ENCODE data around the gene SPOCK1. TPM values are rescaled to one million over a fixed set of nuclear protein-coding genes. Genes with fewer than 3 reads are reported as not detected.

SPOCK1 gene
- total RNA-seq, 1 experiment from 2014 or later: 0.27 TPM

GRCh38 chr5:137328463-137328862 is 170.7 kb downstream of the SPOCK1 start:
- Histone ChIP-seq H3K36me3 (ENCODE audit: control insufficient read depth in 1 of 2, insufficient read depth in 2 of 2, low read length in 2 of 2) (no peaks in the 10 kb centered on the region), H3K9ac (ENCODE audit: low read length) (no peak overlapping the region), H3K27ac (ENCODE audit: low read depth, low read length) (no peak overlapping the region), H2AFZ (ENCODE audit: low read depth, low read length, poor library complexity, severe bottlenecking) (no peak overlapping the region), H3K79me2 (ENCODE audit: insufficient read depth, low read length) (no peaks in the 10 kb centered on the region), H3K9me2 (ENCODE audit: insufficient read depth) (no peaks in the 10 kb centered on the region), H3K9me3 (ENCODE audit: control insufficient read depth in 1 of 2, insufficient read depth in 1 of 2, low read depth in 1 of 2, low read length in 2 of 2) (no peaks in the 10 kb centered on the region), H3K4me1 (ENCODE audit: control insufficient read depth in 1 of 2, insufficient read depth in 2 of 2, low read length in 2 of 2) (no peaks in the 10 kb centered on the region), H3K27me3 (ENCODE audit: insufficient read depth, low read length) (peaks cover 64% of the 10 kb centered on the region), H3K4me3 (replicated peaks in 1 of 2; ENCODE audit: low read depth in 1 of 2, low read length in 2 of 2) (no peak overlapping the region), H3K4me2 (ENCODE audit: low read length) (no peak overlapping the region), H4K20me1 (ENCODE audit: insufficient read depth) (no peaks in the 10 kb centered on the region)
- CTCF ChIA-PET: no interaction called here
- POLR2A ChIA-PET: no interaction called here
- intact Hi-C loops (cut with micrococcal nuclease): no loop called here
- TF ChIP-seq YY1 (IDR thresholded peaks at IDR 0.05; ENCODE audit: extremely low read depth, insufficient replicate concordance, low read depth, low read length) (no peak), EZH2phosphoT487 (IDR thresholded peaks at IDR 0.05; ENCODE audit: borderline replicate concordance) (no peak)
- no TSS peak for BruUV-seq (replicated peaks)
- DNase-seq (ENCODE audit: low read depth, low spot score): no peak
- RAD21 ChIA-PET (ENCODE audit: low non-redundant PET in 1 of 2, low total read pairs in 2 of 2, uncharacterized antibody in 2 of 2, unreplicated experiment in 2 of 2): no interaction called here
- ATAC-seq: no peak

- ChIA-PET CTCF (no interaction called here), POLR2A (no interaction called here), RAD21 (ENCODE audit: low non-redundant PET in 1 of 2, low total read pairs in 2 of 2, uncharacterized antibody in 2 of 2, unreplicated experiment in 2 of 2) (no interaction called here)
- no peak overlapping the region for H2AFZ ChIP-seq (ENCODE audit: low read depth, low read length, poor library complexity, severe bottlenecking)
- intact Hi-C loops (cut with micrococcal nuclease): no loop called here
- no peaks in the 10 kb centered on the region for H3K4me1 ChIP-seq (ENCODE audit: control insufficient read depth in 1 of 2, insufficient read depth in 2 of 2, low read length in 2 of 2)
- no peaks in the 10 kb centered on the region for H3K36me3 ChIP-seq (ENCODE audit: control insufficient read depth in 1 of 2, insufficient read depth in 2 of 2, low read length in 2 of 2)
- no peak overlapping the region for H3K9ac ChIP-seq (ENCODE audit: low read length)
- H3K79me2 ChIP-seq (ENCODE audit: insufficient read depth, low read length): no peaks in the 10 kb centered on the region
- BruUV-seq (replicated peaks): no TSS peak
- H3K9me2 ChIP-seq (ENCODE audit: insufficient read depth): no peaks in the 10 kb centered on the region
- H4K20me1 ChIP-seq (ENCODE audit: insufficient read depth): no peaks in the 10 kb centered on the region
- peaks cover 63% of the 10 kb centered on the region for H3K27me3 ChIP-seq (ENCODE audit: insufficient read depth, low read length)
- no peak overlapping the region for H3K27ac ChIP-seq (ENCODE audit: low read depth, low read length)
- H3K4me2 ChIP-seq (ENCODE audit: low read length): no peak overlapping the region
- DNase-seq (ENCODE audit: low read depth, low spot score) (no peak), ATAC-seq (no peak)
- H3K4me3 ChIP-seq (replicated peaks in 1 of 2; ENCODE audit: low read depth in 1 of 2, low read length in 2 of 2): no peak overlapping the region
- TF ChIP-seq JUND (IDR thresholded peaks at IDR 0.05): no peak
- no peak for TF ChIP-seq EGR1 (IDR thresholded peaks at IDR 0.05; ENCODE audit: low read depth)
- TF ChIP-seq TCF7L2 (IDR thresholded peaks at IDR 0.05; ENCODE audit: borderline replicate concordance, extremely low read depth, insufficient read depth, insufficient read length): no peak
- no peak for TF ChIP-seq SRF (IDR thresholded peaks at IDR 0.05; ENCODE audit: low read depth)
- TF ChIP-seq CBX3 (IDR thresholded peaks at IDR 0.05; ENCODE audit: low read depth): no peak
- TF ChIP-seq POLR2AphosphoS5 (IDR thresholded peaks at IDR 0.05; ENCODE audit: low read depth, low read length): no peak
- no peak for TF ChIP-seq YY1 (IDR thresholded peaks at IDR 0.05; ENCODE audit: extremely low read depth, insufficient replicate concordance, low read depth, low read length)
- TF ChIP-seq REST (IDR thresholded peaks at IDR 0.05; ENCODE audit: low read depth): no peak
- TF ChIP-seq ZNF274 (IDR thresholded peaks at IDR 0.05; ENCODE audit: low read depth, low read length): no peak
- no peaks in the 10 kb centered on the region for H3K9me3 ChIP-seq (ENCODE audit: control insufficient read depth in 1 of 2, insufficient read depth in 1 of 2, low read depth in 1 of 2, low read length in 2 of 2)
These were observed 173.4 kb downstream of the SPOCK1 start for GRCh38 chr5:137325721-137326120.

Data from HCT116 (cell line).